MCF 10A (cell line): Measurements from ENCODE around the gene IMMP2L. TPM values are rescaled to one million over a fixed set of nuclear protein-coding genes. Genes with fewer than 3 reads are reported as not detected.

Experiments used
- BruUV-seq: library from RNA; stranded (reverse); fragments of 400-500 nt; replicated peaks from 2 replicates; lab custom pipeline; 2021; lab: Mats Ljungman, UMichigan
- CTCF ChIA-PET: fragments of 300-600 bp; sonication (Branson Sonifier 250); formaldehyde crosslinking; extraction: SDS; loops from one replicate; lab custom pipeline; 2021; ENCODE audit warnings: antibody characterized with exemption, inconsistent platforms; lab: Yijun Ruan, JAX
- POLR2A ChIA-PET: fragments of 300-600, 350-650 bp; sonication (Branson Sonifier 250); formaldehyde crosslinking; extraction: SDS; loops from one replicate; lab custom pipeline; 2020; ENCODE audit warnings: antibody characterized with exemption, inconsistent platforms; lab: Yijun Ruan, JAX
- DNase-seq: peaks from one replicate; pipeline ENCODE4 v3.0.0-alpha.2; 2018; ENCODE audit not compliant: unreplicated experiment
- H3K27ac Mint-ChIP-seq: one replicate; pipeline ENCODE4 v1.8.0; 2022; ENCODE audit warnings: mild to moderate bottlenecking, low read depth, mixed read lengths; ENCODE audit not compliant: unreplicated experiment
- H3K27me3 Mint-ChIP-seq: one replicate; pipeline ENCODE4 v1.8.0; 2022; ENCODE audit warnings: mixed read lengths; ENCODE audit not compliant: insufficient read depth, unreplicated experiment
- H3K36me3 Mint-ChIP-seq: one replicate; pipeline ENCODE4 v1.8.0; 2022; ENCODE audit warnings: mild to moderate bottlenecking, moderate library complexity, mixed read lengths; ENCODE audit not compliant: insufficient read depth, unreplicated experiment
- H3K4me1 Mint-ChIP-seq: one replicate; pipeline ENCODE4 v1.8.0; 2022; ENCODE audit warnings: mixed read lengths; ENCODE audit not compliant: insufficient read depth, unreplicated experiment
- H3K4me3 Mint-ChIP-seq: one replicate; pipeline ENCODE4 v1.8.0; 2022; ENCODE audit warnings: mild to moderate bottlenecking, moderate library complexity, mixed read lengths; ENCODE audit not compliant: unreplicated experiment
- H3K9me3 Mint-ChIP-seq: one replicate; pipeline ENCODE4 v1.8.0; 2022; ENCODE audit warnings: mixed read lengths; ENCODE audit not compliant: unreplicated experiment
- intact Hi-C: fragments of 100-400 bp; cut with micrococcal nuclease; formaldehyde crosslinking; loops from 2 replicates; pipeline ENCODE4 v1.14.1; 2022
- total RNA-seq: library from RNA; stranded (reverse); gene quantifications from 2 replicates; pipeline ENCODE4 v1.2.3, GENCODE V29; 2022
- TF ChIP-seq, protein P1 (sequence below): fragments of 200-600 bp; IDR thresholded peaks from one replicate; pipeline ENCODE4 v1.8.0; 2022; ENCODE audit warnings: antibody characterized with exemption, mild to moderate bottlenecking; ENCODE audit not compliant: unreplicated experiment

Gene IMMP2L
- total RNA-seq, 1 experiment from 2014 or later: 23.7 TPM

GRCh38 chr7:111578754-111579153 is 16.5 kb upstream of the IMMP2L start:
- TF ChIP-seq, protein P1, sequence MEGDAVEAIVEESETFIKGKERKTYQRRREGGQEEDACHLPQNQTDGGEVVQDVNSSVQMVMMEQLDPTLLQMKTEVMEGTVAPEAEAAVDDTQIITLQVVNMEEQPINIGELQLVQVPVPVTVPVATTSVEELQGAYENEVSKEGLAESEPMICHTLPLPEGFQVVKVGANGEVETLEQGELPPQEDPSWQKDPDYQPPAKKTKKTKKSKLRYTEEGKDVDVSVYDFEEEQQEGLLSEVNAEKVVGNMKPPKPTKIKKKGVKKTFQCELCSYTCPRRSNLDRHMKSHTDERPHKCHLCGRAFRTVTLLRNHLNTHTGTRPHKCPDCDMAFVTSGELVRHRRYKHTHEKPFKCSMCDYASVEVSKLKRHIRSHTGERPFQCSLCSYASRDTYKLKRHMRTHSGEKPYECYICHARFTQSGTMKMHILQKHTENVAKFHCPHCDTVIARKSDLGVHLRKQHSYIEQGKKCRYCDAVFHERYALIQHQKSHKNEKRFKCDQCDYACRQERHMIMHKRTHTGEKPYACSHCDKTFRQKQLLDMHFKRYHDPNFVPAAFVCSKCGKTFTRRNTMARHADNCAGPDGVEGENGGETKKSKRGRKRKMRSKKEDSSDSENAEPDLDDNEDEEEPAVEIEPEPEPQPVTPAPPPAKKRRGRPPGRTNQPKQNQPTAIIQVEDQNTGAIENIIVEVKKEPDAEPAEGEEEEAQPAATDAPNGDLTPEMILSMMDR: no peak
- Mint-ChIP-seq H3K9me3 (no peaks in the 10 kb centered on the region), H3K27me3 (no peaks in the 10 kb centered on the region), H3K4me1 (no peaks in the 10 kb centered on the region), H3K36me3 (no peaks in the 10 kb centered on the region), H3K27ac (no peak overlapping the region), H3K4me3 (no peak overlapping the region)
- intact Hi-C loops: no loop called here
- BruUV-seq: no TSS peak
- no peak for DNase-seq
- POLR2A ChIA-PET: interaction anchor here (0.7 kb wide), 1 partner anchor 1007 kb away, joined by 3 read pairs; no protein-coding TSS in a partner anchor
- CTCF ChIA-PET: interaction anchor here (0.6 to 0.7 kb wide), 2 partner anchors 9 to 99 kb away, joined by 3 read pairs; no protein-coding TSS in a partner anchor

GRCh38 chr7:111571720-111572119 is 9.4 kb upstream of the IMMP2L start:
- Mint-ChIP-seq H3K4me3 (no peak overlapping the region), H3K27ac (no peak overlapping the region), H3K9me3 (no peaks in the 10 kb centered on the region), H3K4me1 (no peaks in the 10 kb centered on the region), H3K36me3 (no peaks in the 10 kb centered on the region), H3K27me3 (no peaks in the 10 kb centered on the region)
- BruUV-seq: no TSS peak
- DNase-seq: no peak
- ChIA-PET POLR2A (no interaction called here), CTCF (no interaction called here)
- intact Hi-C loops: no loop called here
- TF ChIP-seq, protein P1: no peak

DNA sequence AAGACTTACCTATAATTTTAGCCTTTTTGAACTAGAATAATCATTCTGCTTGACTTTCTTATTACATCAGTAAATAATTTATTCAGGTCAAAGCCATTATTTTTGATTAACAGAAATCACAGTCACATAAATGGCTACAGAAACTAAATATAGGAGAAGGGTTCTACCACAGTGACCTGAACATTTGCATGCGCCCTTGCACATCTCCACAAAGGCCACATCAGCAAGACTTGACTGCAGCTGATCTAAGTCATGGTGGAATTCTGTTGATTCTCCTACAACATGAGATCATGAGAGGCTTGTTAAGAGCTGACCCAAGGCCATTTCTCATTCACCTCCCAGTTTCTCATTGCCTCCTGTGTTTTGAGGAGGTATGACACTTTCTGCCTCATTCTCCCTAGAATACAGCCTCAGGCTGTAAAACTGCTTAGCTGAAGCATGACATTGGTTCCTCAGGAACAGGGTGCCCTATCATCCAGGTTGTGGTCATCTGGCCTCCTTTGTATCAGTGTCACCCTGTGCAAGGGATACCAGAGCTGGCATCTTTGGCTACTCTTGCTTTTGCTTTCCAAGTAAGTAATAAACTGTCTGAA is 6.7 kb upstream of the IMMP2L start:
- no TSS peak for BruUV-seq
- intact Hi-C loops: no loop called here
- Mint-ChIP-seq H3K4me1 (no peaks in the 10 kb centered on the region), H3K27ac (no peak overlapping the region), H3K27me3 (no peaks in the 10 kb centered on the region), H3K9me3 (no peaks in the 10 kb centered on the region), H3K36me3 (no peaks in the 10 kb centered on the region), H3K4me3 (no peak overlapping the region)
- no peak for DNase-seq
- TF ChIP-seq, protein P1: no peak
- ChIA-PET CTCF (interaction anchor here (1.1 kb wide), 2 partner anchors 30 to 117 kb away, joined by 3 read pairs; no protein-coding TSS in a partner anchor), POLR2A (no interaction called here)

- ChIA-PET POLR2A (no interaction called here), CTCF (interaction anchor here (0.9 to 1.1 kb wide), 3 partner anchors 18 to 118 kb away, joined by 3 read pairs; no protein-coding TSS in a partner anchor)
- H3K9me3 Mint-ChIP-seq: no peaks in the 10 kb centered on the region
- DNase-seq: no peak
- no TSS peak for BruUV-seq
- H3K27ac Mint-ChIP-seq: no peak overlapping the region
- H3K36me3 Mint-ChIP-seq: no peaks in the 10 kb centered on the region
- intact Hi-C loops: no loop called here
- TF ChIP-seq, protein P1: no peak
- no peaks in the 10 kb centered on the region for H3K4me1 Mint-ChIP-seq
- H3K27me3 Mint-ChIP-seq: no peaks in the 10 kb centered on the region
- no peak overlapping the region for H3K4me3 Mint-ChIP-seq
Measured at GRCh38 chr7:111568419-111568818, 6.1 kb upstream of the IMMP2L start.
